GM19099 (cell line): ENCODE data around the gene OR10J4.

Experiments used
- POLR2A ChIP-seq: IDR thresholded peaks from 3 replicates; pipeline ENCODE4 v1.6.1; 2011; ENCODE audit warnings: low read depth; ENCODE audit not compliant: insufficient read length; ENCODE audit errors: extremely low read depth

Gene OR10J4

GRCh38 chr1:159468321-159468720 lies 36.3 kb downstream of the OR10J4 start:
- TF ChIP-seq POLR2A: no peak

GRCh38 chr1:159469921-159470533 lies 38.0 kb downstream of the OR10J4 start:
- no peak for TF ChIP-seq POLR2A

- no peak for TF ChIP-seq POLR2A
Measured at GRCh38 chr1:159473335-159473734, 41.3 kb downstream of the OR10J4 start.

GRCh38 chr1:159474926-159475325 lies 42.9 kb downstream of the OR10J4 start:
- TF ChIP-seq POLR2A: no peak
